Stimulated activated memory B cell treated with anti-CD40 and anti-IgM and Interleukin-4, amounts not matched to agents 10 μg/mL and 1 μg/mL and 100 μg/mL, for 72 hours (primary cell): ENCODE results near the gene SHF.

Source experiments
- ATAC-seq: fragments of 150-1000 bp; cut with Tn5 transposase; 2 replicates; pipeline ENCODE4 v1.10.0; 2021
- H3K27ac Mint-ChIP-seq: one replicate; pipeline ENCODE4 v1.8.0; 2022; ENCODE audit warnings: mild to moderate bottlenecking, mixed read lengths
- H3K27me3 Mint-ChIP-seq: one replicate; pipeline ENCODE4 v1.8.0; 2022; ENCODE audit warnings: mixed read lengths
- H3K36me3 Mint-ChIP-seq: one replicate; pipeline ENCODE4 v1.8.0; 2022; ENCODE audit warnings: mixed read lengths
- H3K4me1 Mint-ChIP-seq: one replicate; pipeline ENCODE4 v1.8.0; 2022; ENCODE audit warnings: mixed read lengths
- H3K4me3 Mint-ChIP-seq: one replicate; pipeline ENCODE4 v1.8.0; 2022; ENCODE audit warnings: mild to moderate bottlenecking, moderate library complexity, mixed read lengths
- H3K9me3 Mint-ChIP-seq: one replicate; pipeline ENCODE4 v1.8.0; 2022; ENCODE audit warnings: mixed read lengths

SHF gene

DNA sequence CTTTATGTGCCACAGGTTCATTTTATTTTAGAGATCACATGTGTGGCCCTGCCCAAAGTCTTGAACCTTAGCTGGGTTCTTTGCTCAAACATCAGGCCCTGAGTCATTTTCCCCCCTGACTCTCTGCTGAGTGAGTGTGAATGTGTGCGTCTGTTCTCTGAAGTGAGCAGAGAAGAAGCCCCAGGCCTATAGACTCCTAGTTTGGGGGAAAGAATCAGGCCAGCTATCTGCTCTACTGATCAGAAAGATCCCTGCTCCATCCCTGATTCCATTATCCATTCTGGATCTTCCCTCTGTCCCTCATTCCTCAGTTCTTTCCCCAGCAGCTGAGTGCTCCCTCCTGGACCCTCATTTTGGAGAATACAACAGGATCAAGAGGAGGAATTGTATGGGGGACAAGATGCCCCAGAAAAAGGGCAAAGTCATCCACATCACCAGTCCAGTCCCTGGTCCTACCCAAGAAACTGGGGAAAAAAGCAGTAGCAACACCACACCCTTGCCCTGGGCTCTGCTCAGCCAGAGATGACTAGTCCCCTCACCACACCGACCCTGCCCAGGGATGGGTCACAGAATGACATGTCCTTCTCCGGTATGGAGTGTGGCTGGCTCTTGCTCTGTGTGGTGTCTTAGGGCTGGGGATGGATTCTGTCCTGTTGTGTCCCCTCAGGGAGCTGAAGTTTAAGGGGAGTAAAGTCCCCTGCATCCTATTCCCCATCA is 54.8 kb downstream of the SHF start:
- Mint-ChIP-seq H3K9me3 (no peaks in the 10 kb centered on the region), H3K4me1 (peaks cover 25% of the 10 kb centered on the region), H3K4me3 (no peak overlapping the region), H3K36me3 (no peaks in the 10 kb centered on the region), H3K27me3 (peaks cover 76% of the 10 kb centered on the region), H3K27ac (no peak overlapping the region)
- ATAC-seq = no peak

DNA sequence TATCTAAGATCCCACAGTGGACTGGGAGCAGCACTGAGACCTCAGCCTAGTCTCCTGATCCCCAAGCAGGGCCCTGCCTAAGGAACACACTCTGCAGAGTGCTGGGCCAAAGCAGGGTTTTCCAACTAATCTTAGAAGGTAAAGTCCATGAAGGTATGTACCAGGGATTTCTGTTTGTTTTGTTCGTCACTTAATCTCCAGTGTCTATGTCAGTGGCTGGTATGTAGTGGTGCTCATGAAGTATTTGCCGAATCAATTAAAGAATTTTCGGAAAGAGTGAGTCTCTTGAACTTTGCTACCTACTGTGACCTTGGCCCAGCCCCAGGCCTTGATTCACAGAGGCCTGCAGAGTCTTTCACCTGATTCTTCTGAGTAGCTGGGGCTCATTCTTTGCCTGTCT is 56.3 kb downstream of the SHF start:
- Mint-ChIP-seq H3K4me1 (peaks cover 22% of the 10 kb centered on the region), H3K9me3 (no peaks in the 10 kb centered on the region), H3K4me3 (no peak overlapping the region), H3K27me3 (peaks cover 77% of the 10 kb centered on the region), H3K27ac (no peak overlapping the region), H3K36me3 (no peaks in the 10 kb centered on the region)
- ATAC-seq = no peak

DNA sequence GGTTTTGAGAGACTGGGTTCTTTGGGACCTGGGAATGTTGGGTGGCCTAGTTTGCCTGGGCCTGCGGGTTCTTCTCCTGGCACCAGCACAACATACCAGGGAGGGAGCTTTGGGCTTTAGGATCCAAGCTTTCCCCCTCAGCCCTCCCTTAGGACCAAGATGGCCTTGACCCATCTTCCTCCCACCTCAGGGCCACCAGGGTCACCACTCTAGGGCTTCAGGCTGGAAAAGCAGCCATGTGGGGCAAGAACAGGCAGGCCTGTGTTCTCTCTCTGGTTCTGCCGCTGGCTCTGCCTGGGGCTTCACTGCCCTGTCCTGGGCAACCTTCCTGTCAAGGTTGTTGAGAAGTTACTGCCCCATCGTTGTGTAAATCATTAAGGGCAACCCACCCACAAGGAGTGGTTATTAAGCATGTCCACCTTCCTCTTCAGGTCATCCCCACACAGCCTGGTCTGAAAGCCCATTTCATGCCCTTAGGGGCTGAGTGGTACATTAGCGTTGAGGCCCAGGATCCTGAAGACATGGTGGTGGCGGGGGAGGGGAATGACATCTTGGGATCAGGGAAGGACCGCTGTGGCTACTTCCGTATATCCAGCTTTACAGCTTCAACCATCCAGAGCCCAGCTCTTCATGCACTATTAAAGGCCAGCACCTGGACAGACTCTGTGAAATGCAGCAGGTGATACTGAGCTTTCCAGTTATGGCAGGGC is 57.3 kb downstream of the SHF start:
- H3K4me3 Mint-ChIP-seq = peak overlapping the region; percentile 27
- no peak overlapping the region for H3K27ac Mint-ChIP-seq
- no peaks in the 10 kb centered on the region for H3K9me3 Mint-ChIP-seq
- H3K27me3 Mint-ChIP-seq = peaks cover 79% of the 10 kb centered on the region
- H3K36me3 Mint-ChIP-seq = no peaks in the 10 kb centered on the region
- no peak for ATAC-seq
- peaks cover 17% of the 10 kb centered on the region for H3K4me1 Mint-ChIP-seq

DNA sequence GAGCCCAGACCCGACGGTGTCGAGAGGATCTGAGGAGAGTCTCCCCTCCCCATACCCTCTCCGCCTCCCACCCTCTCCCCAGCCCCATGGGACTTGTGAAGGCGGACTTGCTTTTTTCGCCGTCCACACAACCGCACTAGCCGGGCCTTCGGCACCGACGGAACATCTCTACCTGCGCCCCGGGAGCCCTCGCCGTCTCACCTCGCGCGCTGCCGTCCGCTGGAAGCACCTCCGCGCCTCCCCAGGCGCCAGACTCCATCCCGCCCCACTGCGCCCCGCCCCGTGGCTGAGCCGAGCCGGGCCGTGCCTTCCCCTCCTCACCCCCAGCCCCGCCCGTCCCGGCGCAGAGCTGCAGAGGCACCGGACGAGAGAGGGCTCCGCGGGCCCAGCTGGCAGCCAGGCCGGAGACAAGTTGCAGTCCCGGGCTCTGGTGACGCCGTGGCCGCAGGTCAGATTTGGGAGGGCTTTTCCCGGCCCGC is 58.1 kb downstream of the SHF start, which contains the start of the genes DUOX1 and DUOXA1:
DUOX1 (plus strand) TSS at position 344 of the 479 bp plus-strand sequence. CDS start 1,973 bp downstream, outside the sequence.
DUOXA1 (minus strand) TSS at position 229 of the 479 bp plus-strand sequence. CDS start 6,865 bp downstream, outside the sequence.
- H3K4me3 Mint-ChIP-seq = peak within 1 kb of the TSS; percentile 27
- H3K27me3 Mint-ChIP-seq = peaks cover 82% of the 10 kb centered on the region
- peaks cover 14% of the 10 kb centered on the region for H3K4me1 Mint-ChIP-seq
- peak; percentile 32 for ATAC-seq
- no peak within 1 kb of the TSS for H3K27ac Mint-ChIP-seq
- H3K9me3 Mint-ChIP-seq = no peaks in the 10 kb centered on the region
- H3K36me3 Mint-ChIP-seq = no peaks in the 10 kb centered on the region

DNA sequence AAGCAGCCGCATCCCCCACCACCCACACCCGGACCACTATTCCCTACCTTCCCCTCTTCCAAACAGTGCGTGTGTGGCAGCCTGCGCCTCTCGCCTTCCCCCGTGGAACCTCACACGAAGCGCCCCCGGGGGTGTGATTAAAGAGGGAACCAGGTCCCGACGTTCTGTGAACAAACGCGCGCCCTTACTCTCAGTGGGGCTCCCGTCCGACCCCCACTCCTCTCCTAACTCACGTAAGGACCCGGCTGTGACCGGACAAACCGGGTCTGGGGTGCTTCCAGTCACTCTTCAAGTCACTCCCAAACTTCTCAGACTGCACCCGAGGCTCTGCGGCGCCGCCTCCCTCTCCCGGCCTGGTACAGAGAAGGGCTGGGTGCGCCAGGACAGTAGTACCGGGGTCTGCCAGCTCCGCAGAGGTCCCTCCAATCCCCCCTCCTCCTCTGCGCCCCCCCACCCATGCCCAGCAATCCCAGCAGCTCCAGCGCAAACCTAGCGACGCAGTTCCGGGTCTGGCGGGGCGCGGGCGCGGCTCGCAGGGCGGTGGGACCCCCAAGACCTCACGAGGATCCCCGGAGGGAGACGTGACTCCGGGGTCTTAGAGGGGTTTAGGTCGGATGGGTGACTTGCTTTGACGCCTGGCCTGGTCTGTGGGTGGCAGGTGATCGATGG is 58.7 kb downstream of the SHF start:
- no peak overlapping the region for H3K4me3 Mint-ChIP-seq
- no peak overlapping the region for H3K27ac Mint-ChIP-seq
- no peaks in the 10 kb centered on the region for H3K9me3 Mint-ChIP-seq

DNA sequence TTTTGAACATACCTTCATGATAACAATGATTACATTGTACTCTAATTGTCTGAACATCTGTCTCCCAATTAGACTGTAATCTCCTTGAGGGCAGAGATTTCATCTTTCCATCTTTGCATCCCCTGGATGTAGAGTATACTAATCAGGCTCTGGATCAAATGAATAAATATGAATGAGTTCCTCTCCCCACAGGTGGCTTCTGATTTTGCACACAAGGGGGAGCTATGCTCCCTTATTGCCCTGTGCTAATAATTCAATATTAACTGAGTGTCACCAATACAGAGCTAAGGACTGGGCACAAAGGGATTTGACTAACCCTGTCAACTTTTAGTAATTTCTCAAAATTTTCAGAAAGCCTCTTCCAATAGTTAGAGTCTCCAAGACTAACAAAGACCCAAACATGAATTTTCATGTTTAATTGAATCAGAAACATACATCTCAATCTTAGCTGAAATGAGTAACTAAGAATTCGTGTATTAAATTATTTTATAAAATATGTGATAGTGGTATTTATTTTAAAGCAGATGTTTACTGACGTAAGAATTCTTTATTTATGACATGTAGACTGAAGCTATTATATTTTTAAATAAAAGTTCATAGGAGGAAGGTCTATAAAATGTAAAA is 61.1 kb downstream of the SHF start:
- no peaks in the 10 kb centered on the region for H3K9me3 Mint-ChIP-seq
- no peak for ATAC-seq
- H3K27me3 Mint-ChIP-seq = peaks cover 60% of the 10 kb centered on the region
- no peak overlapping the region for H3K4me3 Mint-ChIP-seq
- no peaks in the 10 kb centered on the region for H3K36me3 Mint-ChIP-seq
- H3K4me1 Mint-ChIP-seq = peaks cover 7% of the 10 kb centered on the region
- H3K27ac Mint-ChIP-seq = no peak overlapping the region

More for the DNA sequence above, 58.7 kb downstream of the SHF start:
- Mint-ChIP-seq H3K4me1 (peaks cover 8% of the 10 kb centered on the region), H3K36me3 (no peaks in the 10 kb centered on the region), H3K27me3 (peaks cover 77% of the 10 kb centered on the region)
- ATAC-seq = no peak

DNA sequence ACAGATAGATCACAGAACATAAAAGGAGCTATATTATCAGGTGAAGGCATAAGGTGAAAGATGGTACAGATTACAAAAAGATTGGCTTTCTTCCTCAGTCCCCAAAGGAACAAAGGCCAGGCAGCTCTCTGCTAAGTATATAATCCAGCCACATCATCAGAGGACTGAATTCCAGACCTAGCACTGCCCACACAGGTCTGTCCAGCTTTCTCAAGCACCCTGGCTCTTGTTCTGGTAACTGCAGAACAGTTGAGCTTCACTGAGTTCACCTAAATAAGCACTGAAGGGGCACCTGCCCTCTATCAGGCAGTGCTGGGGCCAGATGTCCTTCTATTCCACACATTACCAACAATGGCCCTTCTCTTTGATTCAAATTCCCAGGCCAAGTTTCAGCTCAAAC is 64.4 kb downstream of the SHF start:
- no peaks in the 10 kb centered on the region for H3K36me3 Mint-ChIP-seq
- no peak overlapping the region for H3K27ac Mint-ChIP-seq
- peaks cover 1% of the 10 kb centered on the region for H3K4me1 Mint-ChIP-seq
- ATAC-seq = no peak
- H3K27me3 Mint-ChIP-seq = peaks cover 64% of the 10 kb centered on the region
- H3K4me3 Mint-ChIP-seq = no peak overlapping the region
- no peaks in the 10 kb centered on the region for H3K9me3 Mint-ChIP-seq

DNA sequence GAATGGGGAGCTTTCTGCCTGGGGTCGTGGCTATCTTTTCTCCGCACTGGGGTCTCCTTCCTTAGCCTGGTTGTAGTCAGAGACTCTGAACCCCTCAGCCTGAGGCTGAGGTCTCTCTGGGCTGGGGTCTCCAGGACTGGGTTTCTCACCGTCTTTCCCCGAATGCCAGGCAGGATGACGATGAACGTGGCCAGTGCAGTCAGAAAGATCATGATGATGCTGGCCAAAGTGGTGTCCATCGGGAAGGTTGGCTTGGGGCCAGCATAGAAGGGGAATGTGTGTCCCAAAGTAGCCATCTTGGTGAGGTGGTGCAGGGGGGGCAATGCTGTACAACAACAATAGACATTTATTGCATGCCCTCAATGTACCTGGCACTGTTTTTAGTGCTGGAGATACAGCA is 65.0 kb downstream of the SHF start:
- peaks cover 8% of the 10 kb centered on the region for H3K4me1 Mint-ChIP-seq
- no peaks in the 10 kb centered on the region for H3K36me3 Mint-ChIP-seq
- no peak overlapping the region for H3K27ac Mint-ChIP-seq
- no peak overlapping the region for H3K4me3 Mint-ChIP-seq
- ATAC-seq = no peak
- H3K27me3 Mint-ChIP-seq = peaks cover 64% of the 10 kb centered on the region
- H3K9me3 Mint-ChIP-seq = no peaks in the 10 kb centered on the region

DNA sequence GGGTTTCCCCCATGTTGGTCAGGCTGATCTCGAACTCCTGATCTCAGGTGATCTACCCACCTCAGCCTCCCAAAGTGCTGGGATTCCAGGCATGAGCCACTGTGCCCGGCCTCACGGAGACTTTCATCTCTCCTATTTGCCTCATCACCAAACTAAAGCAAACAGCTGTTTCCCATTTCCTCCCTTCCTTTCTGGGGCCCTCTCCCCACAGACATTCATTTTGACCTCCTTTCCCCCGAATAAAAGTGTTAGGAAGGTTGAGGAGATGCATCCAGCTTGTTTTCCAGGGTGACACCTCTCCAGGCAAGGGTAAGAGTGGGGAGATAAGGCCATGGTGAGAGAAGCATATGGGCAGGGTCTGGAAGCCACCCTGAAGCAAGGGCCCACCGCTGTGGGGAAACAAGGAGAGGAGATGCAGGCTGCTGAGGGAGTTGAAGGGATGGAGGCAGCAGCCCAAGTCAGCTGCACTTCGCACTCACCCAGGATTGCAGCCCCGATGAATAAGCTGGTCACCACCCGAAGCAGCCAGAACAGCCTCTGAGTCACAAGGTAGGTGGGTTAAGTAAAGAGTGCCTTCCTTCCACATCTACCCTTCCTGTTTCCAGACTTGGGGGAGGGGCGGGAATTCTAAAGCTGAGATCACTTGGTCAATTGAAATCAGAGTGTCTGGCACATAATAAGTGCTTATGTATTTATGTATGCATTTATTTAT is 65.9 kb downstream of the SHF start:
- Mint-ChIP-seq H3K4me3 (no peak overlapping the region), H3K36me3 (no peaks in the 10 kb centered on the region), H3K4me1 (peaks cover 16% of the 10 kb centered on the region), H3K9me3 (no peaks in the 10 kb centered on the region), H3K27ac (no peak overlapping the region), H3K27me3 (peaks cover 70% of the 10 kb centered on the region)
- no peak for ATAC-seq

DNA sequence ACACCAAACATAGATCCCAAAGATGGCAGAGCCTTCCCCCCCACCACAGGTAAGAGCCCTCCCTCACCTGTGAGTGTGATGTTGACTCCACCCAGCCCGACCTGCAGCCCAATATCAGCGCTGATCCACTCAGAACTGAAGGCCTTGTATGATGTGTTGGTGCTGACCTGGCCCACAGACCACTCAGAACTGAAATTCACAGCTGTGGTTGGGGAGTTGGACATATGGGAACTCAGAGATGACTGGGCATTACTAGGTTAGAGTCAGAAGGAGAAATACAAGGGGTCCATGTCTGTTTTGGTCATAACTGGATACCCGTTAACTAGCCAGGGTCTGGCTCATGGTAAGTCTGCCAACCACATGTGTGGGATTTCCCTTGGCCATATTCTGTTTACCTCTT is 66.7 kb downstream of the SHF start:
- ATAC-seq = no peak
- H3K27ac Mint-ChIP-seq = no peak overlapping the region

DNA sequence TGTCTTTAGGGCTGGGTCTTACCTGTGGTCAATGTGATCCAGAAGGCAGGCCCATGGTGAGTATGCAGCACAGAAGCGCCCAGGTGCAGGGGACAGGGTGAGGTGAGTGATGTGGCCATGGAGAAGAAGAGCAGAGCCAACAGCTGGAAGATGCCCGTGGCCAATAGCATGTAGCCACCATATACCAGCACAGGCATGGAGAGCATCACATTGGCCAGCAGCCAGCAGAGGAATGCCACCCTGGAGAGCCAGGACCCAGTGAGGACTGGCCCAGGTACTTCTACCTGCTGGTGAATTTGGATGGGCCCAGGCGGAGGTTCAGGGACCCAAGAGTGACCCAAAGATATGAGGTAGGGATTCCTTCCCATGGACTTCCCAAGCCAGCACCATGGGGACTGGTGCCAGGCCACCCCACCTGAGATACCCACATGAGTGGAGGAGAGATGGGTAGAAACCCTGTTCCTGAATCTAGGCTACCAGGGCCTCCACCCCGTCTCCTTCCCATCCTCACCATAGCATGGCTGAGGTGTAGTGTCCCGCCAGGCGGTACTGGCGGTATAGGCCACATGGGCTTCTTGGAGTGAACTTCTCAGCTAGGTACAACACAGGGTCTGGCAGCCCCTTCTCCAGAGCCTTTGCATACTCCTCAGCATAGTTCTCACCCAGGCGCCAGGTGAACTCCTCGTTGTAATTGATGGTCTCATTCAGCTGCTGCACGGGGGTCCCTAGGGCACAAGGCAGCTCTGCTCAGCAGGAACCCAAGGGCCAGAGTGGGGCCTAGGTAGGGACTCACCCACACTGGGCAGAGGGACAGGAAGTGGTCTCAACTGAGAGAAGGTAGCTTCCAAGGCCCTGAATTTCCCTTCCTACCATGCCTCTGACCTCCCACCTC is 67.4 kb downstream of the SHF start:
- no peak for ATAC-seq
- Mint-ChIP-seq H3K9me3 (no peaks in the 10 kb centered on the region), H3K27ac (no peak overlapping the region), H3K4me3 (no peak overlapping the region), H3K27me3 (peaks cover 70% of the 10 kb centered on the region), H3K4me1 (peaks cover 23% of the 10 kb centered on the region), H3K36me3 (no peaks in the 10 kb centered on the region)

More for the DNA sequence above, 66.7 kb downstream of the SHF start:
- Mint-ChIP-seq H3K27me3 (peaks cover 70% of the 10 kb centered on the region), H3K4me1 (peaks cover 23% of the 10 kb centered on the region), H3K4me3 (no peak overlapping the region), H3K9me3 (no peaks in the 10 kb centered on the region), H3K36me3 (no peaks in the 10 kb centered on the region)

DNA sequence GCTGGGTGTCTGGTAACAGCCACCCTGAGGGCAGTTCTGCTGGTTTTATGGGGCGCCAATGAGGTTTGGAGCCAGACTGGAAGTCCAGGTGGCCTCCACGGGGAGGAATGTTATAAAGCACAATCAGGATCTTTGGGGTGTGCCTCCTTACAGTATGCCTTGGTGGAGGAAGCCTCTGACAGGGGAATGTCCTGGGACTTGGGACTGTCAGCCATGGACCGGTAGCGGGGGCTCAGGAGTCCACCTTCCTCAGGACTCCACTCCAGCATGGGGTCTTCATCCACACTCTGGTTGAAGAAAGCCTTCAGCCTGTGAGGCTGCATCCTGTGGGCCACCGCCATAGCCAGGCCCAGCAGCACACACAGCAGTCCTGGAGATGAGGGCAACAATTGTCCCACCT is 68.8 kb downstream of the SHF start:
- ATAC-seq = no peak
- H3K27ac Mint-ChIP-seq = no peak overlapping the region
- no peaks in the 10 kb centered on the region for H3K36me3 Mint-ChIP-seq
- no peak overlapping the region for H3K4me3 Mint-ChIP-seq
- H3K4me1 Mint-ChIP-seq = peaks cover 32% of the 10 kb centered on the region
- peaks cover 76% of the 10 kb centered on the region for H3K27me3 Mint-ChIP-seq
- no peaks in the 10 kb centered on the region for H3K9me3 Mint-ChIP-seq

DNA sequence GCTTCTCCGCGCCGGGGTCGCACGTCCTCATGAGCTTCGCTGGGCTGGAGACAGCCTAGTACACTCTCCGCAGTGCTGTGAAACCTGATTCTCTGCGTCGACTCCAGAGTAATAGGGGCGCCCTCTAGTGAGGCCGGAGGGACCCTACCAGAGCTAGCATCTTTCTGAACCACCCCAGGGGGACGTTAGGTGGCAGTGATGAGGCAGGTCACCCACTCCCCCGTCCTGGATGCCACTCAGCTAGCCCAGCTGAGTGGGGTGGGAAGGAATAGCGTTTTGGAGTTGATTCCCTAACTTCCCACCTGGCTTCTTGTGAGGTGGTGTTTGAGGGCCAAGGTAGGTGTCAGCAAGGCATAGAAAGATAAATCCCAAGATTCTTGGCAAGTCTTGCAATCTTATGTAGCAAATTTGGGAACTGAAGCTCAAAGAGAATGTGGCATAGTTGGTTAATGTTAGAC is 69.6 kb downstream of the SHF start:
- Mint-ChIP-seq H3K4me1 (peaks cover 40% of the 10 kb centered on the region), H3K4me3 (peak overlapping the region; percentile 68), H3K9me3 (no peaks in the 10 kb centered on the region), H3K36me3 (no peaks in the 10 kb centered on the region), H3K27me3 (peaks cover 85% of the 10 kb centered on the region), H3K27ac (no peak overlapping the region)
- ATAC-seq = peak; percentile 93
